SK-N-SH (cell line): Measurements from ENCODE around the gene CACNA2D3.

Experiments used
- FOSL2 ChIP-seq: IDR thresholded peaks from 2 replicates; pipeline ENCODE4 v1.4.0; 2012; ENCODE audit warnings: low read depth, mild to moderate bottlenecking, moderate library complexity, borderline replicate concordance
- GABPA ChIP-seq: IDR thresholded peaks from 2 replicates; pipeline ENCODE4 v1.4.0; 2012; ENCODE audit warnings: low read depth, mild to moderate bottlenecking
- MXI1 ChIP-seq: IDR thresholded peaks from 2 replicates; pipeline ENCODE4 v1.6.1; 2012; ENCODE audit warnings: mild to moderate bottlenecking, low read depth, low read length, improper control_type of control experiment
- NFIC ChIP-seq: IDR thresholded peaks from 2 replicates; pipeline ENCODE4 v1.4.0; 2012; ENCODE audit warnings: borderline replicate concordance
- RCOR1 ChIP-seq: fragments of 150-350 bp; IDR thresholded peaks from 2 replicates; pipeline ENCODE4 v1.6.1; 2017; ENCODE audit warnings: antibody characterized with exemption, low read length
- TCF12 ChIP-seq: IDR thresholded peaks from 2 replicates; pipeline ENCODE4 v1.4.0; 2012
- TEAD4 ChIP-seq: IDR thresholded peaks from 2 replicates; pipeline ENCODE4 v1.4.0; 2012; ENCODE audit warnings: mild to moderate bottlenecking, borderline replicate concordance; ENCODE audit not compliant: insufficient read depth
- TF ChIP-seq, protein P1 (sequence below): fragments of 200-600 bp; sonication (generic); IDR thresholded peaks from 2 replicates; pipeline ENCODE4 v1.6.1; 2017; ENCODE audit warnings: antibody characterized with exemption, mild to moderate bottlenecking, moderate library complexity
- TF ChIP-seq, protein P2 (sequence below): IDR thresholded peaks from 2 replicates; pipeline ENCODE4 v1.6.1; 2012; ENCODE audit warnings: mild to moderate bottlenecking, low read depth, low read length, moderate library complexity

DNA sequence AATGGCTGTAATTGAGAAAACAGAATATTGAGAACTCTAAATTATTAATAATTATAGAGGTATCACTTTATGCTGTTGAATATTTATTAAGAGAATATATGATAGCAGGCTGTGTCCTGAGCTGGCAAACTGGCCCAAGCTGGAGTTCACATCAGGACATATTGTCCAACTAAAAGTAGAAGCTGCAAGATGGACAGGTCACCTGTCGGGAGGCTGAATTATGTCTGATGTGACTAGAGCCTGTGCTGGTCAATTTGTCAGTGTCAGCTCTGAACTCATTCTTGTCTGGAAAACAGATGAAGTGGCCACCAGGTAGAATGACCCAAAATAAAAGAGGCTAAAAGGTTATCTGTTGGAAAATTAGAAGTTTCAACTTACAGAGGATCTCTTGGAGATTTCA lies 413.3 kb downstream of the CACNA2D3 start:
- TF ChIP-seq, protein P1, sequence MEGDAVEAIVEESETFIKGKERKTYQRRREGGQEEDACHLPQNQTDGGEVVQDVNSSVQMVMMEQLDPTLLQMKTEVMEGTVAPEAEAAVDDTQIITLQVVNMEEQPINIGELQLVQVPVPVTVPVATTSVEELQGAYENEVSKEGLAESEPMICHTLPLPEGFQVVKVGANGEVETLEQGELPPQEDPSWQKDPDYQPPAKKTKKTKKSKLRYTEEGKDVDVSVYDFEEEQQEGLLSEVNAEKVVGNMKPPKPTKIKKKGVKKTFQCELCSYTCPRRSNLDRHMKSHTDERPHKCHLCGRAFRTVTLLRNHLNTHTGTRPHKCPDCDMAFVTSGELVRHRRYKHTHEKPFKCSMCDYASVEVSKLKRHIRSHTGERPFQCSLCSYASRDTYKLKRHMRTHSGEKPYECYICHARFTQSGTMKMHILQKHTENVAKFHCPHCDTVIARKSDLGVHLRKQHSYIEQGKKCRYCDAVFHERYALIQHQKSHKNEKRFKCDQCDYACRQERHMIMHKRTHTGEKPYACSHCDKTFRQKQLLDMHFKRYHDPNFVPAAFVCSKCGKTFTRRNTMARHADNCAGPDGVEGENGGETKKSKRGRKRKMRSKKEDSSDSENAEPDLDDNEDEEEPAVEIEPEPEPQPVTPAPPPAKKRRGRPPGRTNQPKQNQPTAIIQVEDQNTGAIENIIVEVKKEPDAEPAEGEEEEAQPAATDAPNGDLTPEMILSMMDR, result no peak
- TF ChIP-seq TEAD4 (no peak), TCF12 (no peak), NFIC (no peak), GABPA (no peak), MXI1 (no peak), FOSL2 (no peak), RCOR1 (no peak)
- TF ChIP-seq, protein P2, sequence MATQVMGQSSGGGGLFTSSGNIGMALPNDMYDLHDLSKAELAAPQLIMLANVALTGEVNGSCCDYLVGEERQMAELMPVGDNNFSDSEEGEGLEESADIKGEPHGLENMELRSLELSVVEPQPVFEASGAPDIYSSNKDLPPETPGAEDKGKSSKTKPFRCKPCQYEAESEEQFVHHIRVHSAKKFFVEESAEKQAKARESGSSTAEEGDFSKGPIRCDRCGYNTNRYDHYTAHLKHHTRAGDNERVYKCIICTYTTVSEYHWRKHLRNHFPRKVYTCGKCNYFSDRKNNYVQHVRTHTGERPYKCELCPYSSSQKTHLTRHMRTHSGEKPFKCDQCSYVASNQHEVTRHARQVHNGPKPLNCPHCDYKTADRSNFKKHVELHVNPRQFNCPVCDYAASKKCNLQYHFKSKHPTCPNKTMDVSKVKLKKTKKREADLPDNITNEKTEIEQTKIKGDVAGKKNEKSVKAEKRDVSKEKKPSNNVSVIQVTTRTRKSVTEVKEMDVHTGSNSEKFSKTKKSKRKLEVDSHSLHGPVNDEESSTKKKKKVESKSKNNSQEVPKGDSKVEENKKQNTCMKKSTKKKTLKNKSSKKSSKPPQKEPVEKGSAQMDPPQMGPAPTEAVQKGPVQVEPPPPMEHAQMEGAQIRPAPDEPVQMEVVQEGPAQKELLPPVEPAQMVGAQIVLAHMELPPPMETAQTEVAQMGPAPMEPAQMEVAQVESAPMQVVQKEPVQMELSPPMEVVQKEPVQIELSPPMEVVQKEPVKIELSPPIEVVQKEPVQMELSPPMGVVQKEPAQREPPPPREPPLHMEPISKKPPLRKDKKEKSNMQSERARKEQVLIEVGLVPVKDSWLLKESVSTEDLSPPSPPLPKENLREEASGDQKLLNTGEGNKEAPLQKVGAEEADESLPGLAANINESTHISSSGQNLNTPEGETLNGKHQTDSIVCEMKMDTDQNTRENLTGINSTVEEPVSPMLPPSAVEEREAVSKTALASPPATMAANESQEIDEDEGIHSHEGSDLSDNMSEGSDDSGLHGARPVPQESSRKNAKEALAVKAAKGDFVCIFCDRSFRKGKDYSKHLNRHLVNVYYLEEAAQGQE, result no peak
